Neuron (in vitro differentiated cells): ENCODE data around the gene PIEZO2.
"Not testable (repeated sequence)": the region's sequence is repeated elsewhere in the genome, so short reads cannot be mapped to it uniquely, and the experiment has no call there.

Source experiments
- H2AFZ ChIP-seq: one replicate; pipeline ENCODE4 v1.6.1; 2013; ENCODE audit warnings: low read depth, mild to moderate bottlenecking, inconsistent platforms, low read length, moderate library complexity
- H3K27me3 ChIP-seq: one replicate; pipeline ENCODE4 v1.6.1; 2013; ENCODE audit warnings: low read length; ENCODE audit not compliant: insufficient read depth
- H3K36me3 ChIP-seq: one replicate; pipeline ENCODE4 v1.6.1; 2013; ENCODE audit warnings: low read length; ENCODE audit not compliant: insufficient read depth
- H3K4me1 ChIP-seq: one replicate; pipeline ENCODE4 v1.6.1; 2013; ENCODE audit warnings: low read length; ENCODE audit not compliant: insufficient read depth
- H3K4me3 ChIP-seq: 2 replicates; pipeline ENCODE4 v1.5.1; 2013; ENCODE audit warnings: mild to moderate bottlenecking, low read length, moderate library complexity
- H3K9me3 ChIP-seq: one replicate; pipeline ENCODE4 v1.6.1; 2013; ENCODE audit warnings: low read length

PIEZO2 gene

GRCh38 chr18:11149441-11150270 lies at the start of gene PIEZO2:
TSS of gene PIEZO2 (minus strand) at chr18:11149569. CDS start at chr18:11148588, 981 bp downstream.
- Histone ChIP-seq H3K4me3 (peak within 1 kb of the TSS; percentile 28), H3K9me3 (peaks cover 3% of the 10 kb centered on the region), H3K27me3 (peaks cover 43% of the 10 kb centered on the region), H2AFZ (peak within 1 kb of the TSS; percentile 73), H3K36me3 (no peaks in the 10 kb centered on the region), H3K4me1 (no peaks in the 10 kb centered on the region)

- Histone ChIP-seq H3K36me3 (no peaks in the 10 kb centered on the region), H3K27me3 (no peaks in the 10 kb centered on the region), H2AFZ (no peak overlapping the region)
Measured at GRCh38 chr18:11183637-11184036, 34.3 kb upstream of the PIEZO2 start.

GRCh38 chr18:11181629-11182028 lies 32.3 kb upstream of the PIEZO2 start:
- not testable (repeated sequence) for H3K4me3 ChIP-seq, H3K4me1 ChIP-seq, H3K27me3 ChIP-seq, H3K9me3 ChIP-seq, H2AFZ ChIP-seq, H3K36me3 ChIP-seq

More at GRCh38 chr18:11183637-11184036, 34.3 kb upstream of the PIEZO2 start:
- H3K4me3 ChIP-seq = no peak overlapping the region
- no peaks in the 10 kb centered on the region for H3K9me3 ChIP-seq
- H3K4me1 ChIP-seq = peaks cover 2% of the 10 kb centered on the region

GRCh38 chr18:11179959-11180519 lies 30.7 kb upstream of the PIEZO2 start:
- Histone ChIP-seq H2AFZ (no peak overlapping the region), H3K4me1 (peaks cover 2% of the 10 kb centered on the region), H3K36me3 (no peaks in the 10 kb centered on the region), H3K4me3 (no peak overlapping the region), H3K9me3 (no peaks in the 10 kb centered on the region), H3K27me3 (no peaks in the 10 kb centered on the region)

- Histone ChIP-seq H3K4me3 (no peak overlapping the region), H2AFZ (no peak overlapping the region), H3K36me3 (no peaks in the 10 kb centered on the region), H3K9me3 (no peaks in the 10 kb centered on the region), H3K4me1 (peaks cover 2% of the 10 kb centered on the region), H3K27me3 (no peaks in the 10 kb centered on the region)
Measured at GRCh38 chr18:11178951-11179549, 29.7 kb upstream of the PIEZO2 start.

- H2AFZ ChIP-seq = no peak overlapping the region
- no peaks in the 10 kb centered on the region for H3K4me1 ChIP-seq
- H3K36me3 ChIP-seq = no peaks in the 10 kb centered on the region
- no peaks in the 10 kb centered on the region for H3K9me3 ChIP-seq
- no peaks in the 10 kb centered on the region for H3K27me3 ChIP-seq
- no peak overlapping the region for H3K4me3 ChIP-seq
Measured at GRCh38 chr18:11177382-11177781, 28.0 kb upstream of the PIEZO2 start.

GRCh38 chr18:11176481-11176881 lies 27.1 kb upstream of the PIEZO2 start:
- no peak overlapping the region for H3K4me3 ChIP-seq
- H3K27me3 ChIP-seq = no peaks in the 10 kb centered on the region
- H3K4me1 ChIP-seq = no peaks in the 10 kb centered on the region
- no peaks in the 10 kb centered on the region for H3K36me3 ChIP-seq
- no peak overlapping the region for H2AFZ ChIP-seq
- H3K9me3 ChIP-seq = no peaks in the 10 kb centered on the region

- Histone ChIP-seq H3K9me3 (no peaks in the 10 kb centered on the region), H2AFZ (no peak overlapping the region), H3K27me3 (no peaks in the 10 kb centered on the region), H3K4me3 (no peak overlapping the region), H3K36me3 (no peaks in the 10 kb centered on the region), H3K4me1 (no peaks in the 10 kb centered on the region)
Measured at GRCh38 chr18:11175266-11175979, 26.1 kb upstream of the PIEZO2 start.

GRCh38 chr18:11174179-11174578 lies 24.8 kb upstream of the PIEZO2 start:
- not testable (repeated sequence) for H3K4me1 ChIP-seq, H2AFZ ChIP-seq, H3K27me3 ChIP-seq, H3K4me3 ChIP-seq, H3K9me3 ChIP-seq, H3K36me3 ChIP-seq

- no peak overlapping the region for H2AFZ ChIP-seq
- no peaks in the 10 kb centered on the region for H3K9me3 ChIP-seq
- no peaks in the 10 kb centered on the region for H3K27me3 ChIP-seq
- H3K4me3 ChIP-seq = no peak overlapping the region
- H3K4me1 ChIP-seq = no peaks in the 10 kb centered on the region
- H3K36me3 ChIP-seq = no peaks in the 10 kb centered on the region
Measured at GRCh38 chr18:11167778-11168177, 18.4 kb upstream of the PIEZO2 start.

- Histone ChIP-seq H3K36me3 (no peaks in the 10 kb centered on the region), H2AFZ (no peak overlapping the region), H3K4me3 (no peak overlapping the region), H3K9me3 (no peaks in the 10 kb centered on the region), H3K4me1 (no peaks in the 10 kb centered on the region), H3K27me3 (no peaks in the 10 kb centered on the region)
Measured at GRCh38 chr18:11165952-11166351, 16.6 kb upstream of the PIEZO2 start.

GRCh38 chr18:11165138-11165537 lies 15.8 kb upstream of the PIEZO2 start:
- Histone ChIP-seq H3K9me3 (no peaks in the 10 kb centered on the region), H3K36me3 (no peaks in the 10 kb centered on the region), H2AFZ (no peak overlapping the region), H3K27me3 (no peaks in the 10 kb centered on the region), H3K4me1 (no peaks in the 10 kb centered on the region), H3K4me3 (no peak overlapping the region)

- no peak overlapping the region for H2AFZ ChIP-seq
- H3K27me3 ChIP-seq = no peaks in the 10 kb centered on the region
- no peaks in the 10 kb centered on the region for H3K4me1 ChIP-seq
- no peaks in the 10 kb centered on the region for H3K9me3 ChIP-seq
- H3K36me3 ChIP-seq = no peaks in the 10 kb centered on the region
- no peak overlapping the region for H3K4me3 ChIP-seq
Measured at GRCh38 chr18:11163665-11164064, 14.3 kb upstream of the PIEZO2 start.
